ENCODE results near the gene ZNF385B.
"Not testable (repeated sequence)": the region's sequence is repeated elsewhere in the genome, so short reads cannot be mapped to it uniquely, and the experiment has no call there.

The ZNF385B gene

GRCh38 chr2:179861416-179862067, at the start of gene ZNF385B:
ZNF385B (minus strand) TSS chr2:179861612.
- peak; percentile 77 for DNase-seq

- no peak for DNase-seq
Observed at GRCh38 chr2:179910735-179911113, 49.3 kb upstream of the ZNF385B start.

GRCh38 chr2:179909845-179910734, 48.7 kb upstream of the ZNF385B start:
- no peak for DNase-seq

GRCh38 chr2:179900655-179901054, 39.2 kb upstream of the ZNF385B start:
- DNase-seq, result no peak

- no peak for DNase-seq
Observed at GRCh38 chr2:179899666-179900065, 38.3 kb upstream of the ZNF385B start.

- DNase-seq, result no peak
Observed at GRCh38 chr2:179898873-179899272, 37.5 kb upstream of the ZNF385B start.

- DNase-seq, result no peak
Observed at GRCh38 chr2:179893616-179894015, 32.2 kb upstream of the ZNF385B start.

- DNase-seq, result no peak
Observed at GRCh38 chr2:179891237-179891636, 29.8 kb upstream of the ZNF385B start.

- DNase-seq, result no peak
Observed at GRCh38 chr2:179890666-179891065, 29.3 kb upstream of the ZNF385B start.

GRCh38 chr2:179888642-179889041, 27.2 kb upstream of the ZNF385B start:
- not testable (repeated sequence) for DNase-seq

- peak; percentile 28 for DNase-seq
Observed at GRCh38 chr2:179884193-179884592, 22.8 kb upstream of the ZNF385B start.

- DNase-seq, result peak; percentile 28
Observed at GRCh38 chr2:179882851-179883806, 21.7 kb upstream of the ZNF385B start.

GRCh38 chr2:179877601-179878364, 16.4 kb upstream of the ZNF385B start:
- DNase-seq, result no peak

- no peak for DNase-seq
Observed at GRCh38 chr2:179876266-179876665, 14.9 kb upstream of the ZNF385B start.

- DNase-seq, result no peak
Observed at GRCh38 chr2:179875864-179876263, 14.5 kb upstream of the ZNF385B start.

GRCh38 chr2:179862898-179863458, 1.6 kb upstream of the ZNF385B start:
- no peak for DNase-seq

- no peak for DNase-seq
Observed at GRCh38 chr2:179861027-179861415, 391 bp downstream of the ZNF385B start.

- DNase-seq, result peak; percentile 63
Observed at GRCh38 chr2:179860255-179861026, 971 bp downstream of the ZNF385B start.

- DNase-seq, result no peak
Observed at GRCh38 chr2:179859523-179859922, 1.9 kb downstream of the ZNF385B start.

- no peak for DNase-seq
Observed at GRCh38 chr2:179857236-179857635, 4.2 kb downstream of the ZNF385B start.

GRCh38 chr2:179856205-179856604, 5.2 kb downstream of the ZNF385B start:
- no peak for DNase-seq
